ENCODE data around the gene RAP2A.

- TF ChIP-seq CTCF (IDR thresholded peaks at IDR 0.05; ENCODE audit: low read length) = no peak
- no peak for TF ChIP-seq EZH2 (IDR thresholded peaks at IDR 0.05; ENCODE audit: borderline replicate concordance, low read length)
Measured at GRCh38 chr13:97468331-97468730, 34.4 kb downstream of the RAP2A start.
